Upper lobe of left lung (tissue), 6 donors: ENCODE measurements around the gene ENG. TPM values are rescaled to one million over a fixed set of nuclear protein-coding genes. Genes with fewer than 3 reads are reported as not detected.

Experiments used
- ATAC-seq, 2 donors: fragments of 200-7000 bp; cut with Tn5 transposase; one replicate each; pipeline ENCODE4 v1.9.1; 2022; ENCODE audit warnings: mild to moderate bottlenecking in 2 of 2, moderate library complexity in 2 of 2; ENCODE audit not compliant: low FRiP score in 2 of 2
- DNase-seq, 2 donors: peaks; one replicate each; pipeline ENCODE4 v3.0.0-alpha.2; 2019 to 2020
- H3K27ac ChIP-seq, 4 donors: fragments of 200-600 bp; sonication (generic); one replicate each; pipeline ENCODE4 v1.5.1; 2016 to 2019
- H3K27me3 ChIP-seq, 4 donors: fragments of 200-600 bp; sonication (generic); one replicate each; pipeline ENCODE4 v1.5.1; 2017 to 2019
- H3K36me3 ChIP-seq, 4 donors: fragments of 200-600 bp; sonication (generic); one replicate each; pipeline ENCODE4 v1.5.1; 2016 to 2019
- H3K4me1 ChIP-seq, 4 donors: fragments of 200-600 bp; sonication (generic); one replicate each; pipeline ENCODE4 v1.5.1; 2018 to 2019
- H3K4me3 ChIP-seq, 4 donors: fragments of 200-600 bp; sonication (generic); one replicate each; pipeline ENCODE4 v1.5.1; 2017 to 2019; ENCODE audit warnings: mild to moderate bottlenecking in 2 of 4, moderate library complexity in 1 of 4
- H3K9me3 ChIP-seq, 4 donors: fragments of 200-600 bp; sonication (generic); one replicate each; pipeline ENCODE4 v1.5.1; 2018 to 2019
- EP300 ChIP-seq, 4 donors: sonication (generic); formaldehyde crosslinking; IDR thresholded peaks; one replicate each; pipeline ENCODE4 v1.5.1; 2017; ENCODE audit warnings: antibody characterized with exemption in 4 of 4, control low read depth in 2 of 4
- POLR2A ChIP-seq, 4 donors: fragments of 450-650 bp; IDR thresholded peaks; one replicate each; pipeline ENCODE4 v1.5.1; 2016 to 2017; ENCODE audit warnings: antibody characterized with exemption in 4 of 4, mild to moderate bottlenecking in 2 of 4
- POLR2AphosphoS5 ChIP-seq, 2 donors: sonication (generic); formaldehyde crosslinking; IDR thresholded peaks; one replicate each; pipeline ENCODE4 v1.5.1; 2017; ENCODE audit warnings: antibody characterized with exemption in 2 of 2
- WGBS, 2 donors: methylation state at CpG; one replicate each; pipeline ENCODE4 v1.1.5; 2017 to 2018; 5-methylcytosine and 5-hydroxymethylcytosine counted together
- total RNA-seq, 6 donors: library from RNA; depleted of rRNA in 4 of 6; stranded (reverse); fragments of >200 nt in 4 of 6; gene quantifications; one replicate each; pipeline versions ENCODE4 v1.1.0 to v1.2.1, GENCODE V29; 2016 to 2021
- TF ChIP-seq, protein P1 (sequence below), 6 experiments: fragments of 450-650 bp in 4 of 6; fragments of 200-600 bp in 2 of 6; sonication (generic) in 2 of 6; IDR thresholded peaks; one replicate each; pipeline ENCODE4 v1.5.1; 2016 to 2019; ENCODE audit warnings: antibody characterized with exemption in 6 of 6
- donor health status: DM: no; HTN: no; CAD: no; lungs with moderate emphysema.
- donor health status: DM: no; HTN: yes; CAD: no; lungs with severe emphysema.

Gene ENG
- total RNA-seq, 6 donors from 2014 or later, result 45.7 to 378 (median 178) TPM

DNA sequence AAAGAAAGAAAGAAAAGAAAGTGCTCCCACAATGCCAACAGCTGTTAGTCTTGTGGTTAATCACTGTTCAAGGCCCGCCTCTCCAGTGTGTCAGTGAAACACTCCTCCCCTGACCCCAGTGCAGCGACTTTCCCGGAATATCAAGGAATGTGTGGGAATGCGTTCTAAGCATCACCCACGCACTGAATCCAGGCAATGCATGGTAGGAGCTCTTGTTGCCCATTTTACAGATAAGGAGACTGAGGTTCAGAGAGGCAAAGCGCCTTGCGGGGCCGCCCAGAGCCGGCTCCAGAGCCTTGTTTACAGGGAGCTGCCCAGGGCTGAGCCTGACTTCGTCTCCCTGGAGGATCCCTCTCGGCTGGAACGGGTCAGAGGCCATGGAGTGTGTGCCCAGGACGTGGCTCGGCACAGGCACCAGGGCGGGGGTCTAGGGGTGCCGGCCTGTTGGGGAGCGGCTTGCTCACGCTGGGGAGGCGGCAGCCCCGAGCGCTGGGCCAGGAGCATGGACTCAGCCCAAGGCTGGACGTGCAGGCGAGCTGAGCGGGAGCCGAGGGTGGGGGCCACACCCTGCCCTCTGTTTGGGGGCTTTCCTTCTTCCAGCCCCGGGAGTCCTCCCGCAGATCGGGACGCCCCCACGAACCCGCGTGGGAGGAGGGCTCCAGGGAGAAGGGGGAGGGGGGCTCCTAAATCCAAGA lies 44.1 kb upstream of the ENG start:
- peak overlapping the region; percentile 90 to 98 (median 94) for H3K4me3 ChIP-seq
- peaks cover 62 to 70% (median 65%) of the 10 kb centered on the region in 4 donors for H3K4me1 ChIP-seq
- no peaks in the 10 kb centered on the region for H3K27me3 ChIP-seq
- DNase-seq, result peak in 1 of 2 donors; percentile 89
- H3K27ac ChIP-seq, result peak overlapping the region; percentile 92 to 98 (median 95)
- TF ChIP-seq EP300 (IDR thresholded peaks at IDR 0.05), result peak in 2 of 4 donors; percentile 17 to 62
- TF ChIP-seq POLR2AphosphoS5 (IDR thresholded peaks at IDR 0.05), result peak; percentile 58 to 83
- TF ChIP-seq POLR2A (IDR thresholded peaks at IDR 0.05), result peak in 2 of 4 donors; percentile 15 to 26
- TF ChIP-seq, protein P1, sequence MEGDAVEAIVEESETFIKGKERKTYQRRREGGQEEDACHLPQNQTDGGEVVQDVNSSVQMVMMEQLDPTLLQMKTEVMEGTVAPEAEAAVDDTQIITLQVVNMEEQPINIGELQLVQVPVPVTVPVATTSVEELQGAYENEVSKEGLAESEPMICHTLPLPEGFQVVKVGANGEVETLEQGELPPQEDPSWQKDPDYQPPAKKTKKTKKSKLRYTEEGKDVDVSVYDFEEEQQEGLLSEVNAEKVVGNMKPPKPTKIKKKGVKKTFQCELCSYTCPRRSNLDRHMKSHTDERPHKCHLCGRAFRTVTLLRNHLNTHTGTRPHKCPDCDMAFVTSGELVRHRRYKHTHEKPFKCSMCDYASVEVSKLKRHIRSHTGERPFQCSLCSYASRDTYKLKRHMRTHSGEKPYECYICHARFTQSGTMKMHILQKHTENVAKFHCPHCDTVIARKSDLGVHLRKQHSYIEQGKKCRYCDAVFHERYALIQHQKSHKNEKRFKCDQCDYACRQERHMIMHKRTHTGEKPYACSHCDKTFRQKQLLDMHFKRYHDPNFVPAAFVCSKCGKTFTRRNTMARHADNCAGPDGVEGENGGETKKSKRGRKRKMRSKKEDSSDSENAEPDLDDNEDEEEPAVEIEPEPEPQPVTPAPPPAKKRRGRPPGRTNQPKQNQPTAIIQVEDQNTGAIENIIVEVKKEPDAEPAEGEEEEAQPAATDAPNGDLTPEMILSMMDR (IDR thresholded peaks at IDR 0.05), result no peak
- peaks cover 21 to 32% (median 28%) of the 10 kb centered on the region in 4 donors for H3K36me3 ChIP-seq
- WGBS, 2 donors, result 14 to 29% methylated on average over 5 to 30 of the region's 32 CpGs
- H3K9me3 ChIP-seq, result peaks cover 0 to 3% (median 0%) of the 10 kb centered on the region in 4 donors
- peak; percentile 8 to 79 for ATAC-seq

DNA sequence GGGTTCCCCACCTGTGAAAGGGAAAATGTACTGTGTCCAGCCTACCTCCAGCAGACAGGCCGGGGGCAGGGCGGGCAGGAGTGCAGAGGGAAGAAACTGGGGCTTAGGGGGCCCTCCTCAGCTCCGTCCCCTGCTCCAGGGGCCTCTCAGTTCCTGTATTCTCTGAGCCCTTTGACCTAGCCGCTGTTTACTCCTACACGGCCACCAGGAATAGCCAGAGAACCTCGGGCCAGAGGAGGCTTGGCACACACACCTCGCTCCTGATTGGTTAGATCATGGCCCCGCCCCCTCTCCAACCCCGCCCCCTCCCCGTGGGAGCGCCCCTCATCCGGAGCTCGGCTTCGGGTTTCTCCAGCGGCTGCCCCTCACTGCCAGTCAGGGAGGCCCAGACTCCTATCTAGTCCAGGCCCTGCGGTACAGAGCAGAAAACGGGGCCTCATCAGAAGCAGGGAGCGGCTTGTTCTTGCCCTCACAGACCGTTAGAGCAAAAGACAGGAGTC lies 42.8 kb upstream of the ENG start:
- peaks cover 0 to 12% (median 4%) of the 10 kb centered on the region in 4 donors for H3K9me3 ChIP-seq
- DNase-seq, result peak; percentile 79 to 88
- peak overlapping the region; percentile 92 to 98 (median 95) for H3K27ac ChIP-seq
- ATAC-seq, result peak; percentile 82 to 87
- peaks cover 49 to 56% (median 52%) of the 10 kb centered on the region in 4 donors for H3K4me1 ChIP-seq
- peak overlapping the region; percentile 4 to 98 (median 49) for H3K4me3 ChIP-seq
- no peaks in the 10 kb centered on the region for H3K27me3 ChIP-seq
- TF ChIP-seq POLR2AphosphoS5 (IDR thresholded peaks at IDR 0.05) (no peak), POLR2A (IDR thresholded peaks at IDR 0.05) (peak in 1 of 4 donors; percentile 27), EP300 (IDR thresholded peaks at IDR 0.05) (no peak)
- TF ChIP-seq, protein P1 (IDR thresholded peaks at IDR 0.05), result no peak
- H3K36me3 ChIP-seq, result peaks cover 26 to 45% (median 40%) of the 10 kb centered on the region in 4 donors
- 21 to 54% methylated on average over 2 to 14 of the region's 19 CpGs for WGBS, 2 donors

DNA sequence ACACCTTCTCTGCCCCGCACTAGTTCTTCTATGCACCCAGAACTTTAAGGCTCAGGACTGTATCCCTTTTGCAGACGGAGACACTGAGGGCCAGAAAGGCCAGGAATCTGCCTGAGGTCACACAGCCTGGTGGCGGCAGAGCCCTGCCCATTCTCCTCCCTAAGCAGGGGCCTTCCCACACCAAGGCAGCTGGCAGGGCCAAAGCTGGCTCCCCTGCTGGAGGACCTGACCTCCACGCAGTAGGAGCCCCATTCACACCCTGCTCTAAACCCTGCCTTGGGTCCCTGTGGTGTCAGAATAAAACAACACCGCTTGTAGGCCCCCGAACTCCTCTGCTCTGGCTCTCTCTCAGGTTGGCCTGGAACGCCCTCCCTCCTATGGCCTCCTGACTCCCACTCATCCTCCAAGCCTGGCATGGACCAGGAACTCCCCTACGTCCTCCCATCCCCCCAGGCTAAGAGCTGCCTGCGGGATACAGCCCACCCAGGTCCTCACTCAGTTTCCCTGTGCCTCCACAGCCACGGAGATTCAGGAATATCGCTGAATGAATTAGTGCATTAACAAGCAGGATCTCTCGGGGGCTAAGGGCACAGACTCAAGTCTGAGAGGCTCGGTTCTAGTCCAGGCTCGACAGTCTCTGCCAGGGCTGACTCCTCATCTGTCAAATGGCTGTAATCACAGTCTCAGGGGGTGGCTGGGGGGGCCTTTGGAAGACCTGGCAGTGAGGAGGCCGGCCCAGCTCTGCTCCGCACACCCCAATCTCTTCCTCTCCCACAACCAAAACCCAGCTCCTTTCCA lies 42.1 kb upstream of the ENG start:
- peak overlapping the region; percentile 92 to 98 (median 95) for H3K27ac ChIP-seq
- no peak for TF ChIP-seq EP300 (IDR thresholded peaks at IDR 0.05)
- TF ChIP-seq, protein P1 (IDR thresholded peaks at IDR 0.05), result no peak
- TF ChIP-seq POLR2A (IDR thresholded peaks at IDR 0.05), result no peak
- TF ChIP-seq POLR2AphosphoS5 (IDR thresholded peaks at IDR 0.05), result no peak
- H3K4me1 ChIP-seq, result peaks cover 43 to 50% (median 48%) of the 10 kb centered on the region in 4 donors
- ATAC-seq (no peak), DNase-seq (no peak)
- 84 to 90% methylated on average over 14 to 16 of the region's 16 CpGs for WGBS, 2 donors
- H3K9me3 ChIP-seq, result peaks cover 0 to 12% (median 4%) of the 10 kb centered on the region in 4 donors
- H3K36me3 ChIP-seq, result peaks cover 26 to 52% (median 40%) of the 10 kb centered on the region in 4 donors
- H3K27me3 ChIP-seq, result no peaks in the 10 kb centered on the region
- peak overlapping the region in 3 of 4 donors; percentile 4 to 98 (median 91) for H3K4me3 ChIP-seq

DNA sequence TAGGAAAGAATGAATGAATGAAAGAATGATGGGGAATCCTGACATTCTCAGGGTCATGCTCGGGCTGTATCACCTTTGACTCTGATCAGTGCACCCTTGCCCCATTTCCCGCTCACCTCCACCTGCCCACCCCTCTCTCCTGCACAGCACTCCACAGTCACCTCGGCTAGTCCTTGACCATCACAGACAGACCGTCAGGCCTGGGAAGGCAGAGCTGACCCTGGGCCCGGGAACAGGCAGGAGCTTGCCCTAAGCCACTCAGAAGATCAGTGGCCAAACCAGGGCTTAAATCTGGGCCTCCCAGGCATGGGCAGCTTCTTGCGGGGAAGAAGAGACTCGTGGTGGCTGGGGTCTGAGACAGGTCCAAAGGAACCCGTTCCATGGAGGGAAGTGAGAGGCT lies 41.4 kb upstream of the ENG start:
- ATAC-seq, result no peak
- H3K9me3 ChIP-seq, result peaks cover 0 to 12% (median 4%) of the 10 kb centered on the region in 4 donors
- H3K4me1 ChIP-seq, result peaks cover 36 to 42% (median 40%) of the 10 kb centered on the region in 4 donors
- H3K27me3 ChIP-seq, result no peaks in the 10 kb centered on the region
- 94 to 99% methylated on average over 8 of the region's 8 CpGs for WGBS, 2 donors
- DNase-seq, result no peak
- H3K4me3 ChIP-seq, result no peak overlapping the region
- TF ChIP-seq POLR2AphosphoS5 (IDR thresholded peaks at IDR 0.05) (no peak), EP300 (IDR thresholded peaks at IDR 0.05) (no peak), POLR2A (IDR thresholded peaks at IDR 0.05) (no peak)
- TF ChIP-seq, protein P1 (IDR thresholded peaks at IDR 0.05), result no peak
- H3K36me3 ChIP-seq, result peaks cover 26 to 58% (median 44%) of the 10 kb centered on the region in 4 donors
- peak overlapping the region in 1 of 4 donors; percentile 98 for H3K27ac ChIP-seq
